ENCODE data around the gene GALNT8. TPM values are rescaled to one million over a fixed set of nuclear protein-coding genes. Genes with fewer than 3 reads are reported as not detected.
"Not testable (repeated sequence)": the region's sequence is repeated elsewhere in the genome, so short reads cannot be mapped to it uniquely, and the experiment has no call there.

GALNT8 gene, protein sequence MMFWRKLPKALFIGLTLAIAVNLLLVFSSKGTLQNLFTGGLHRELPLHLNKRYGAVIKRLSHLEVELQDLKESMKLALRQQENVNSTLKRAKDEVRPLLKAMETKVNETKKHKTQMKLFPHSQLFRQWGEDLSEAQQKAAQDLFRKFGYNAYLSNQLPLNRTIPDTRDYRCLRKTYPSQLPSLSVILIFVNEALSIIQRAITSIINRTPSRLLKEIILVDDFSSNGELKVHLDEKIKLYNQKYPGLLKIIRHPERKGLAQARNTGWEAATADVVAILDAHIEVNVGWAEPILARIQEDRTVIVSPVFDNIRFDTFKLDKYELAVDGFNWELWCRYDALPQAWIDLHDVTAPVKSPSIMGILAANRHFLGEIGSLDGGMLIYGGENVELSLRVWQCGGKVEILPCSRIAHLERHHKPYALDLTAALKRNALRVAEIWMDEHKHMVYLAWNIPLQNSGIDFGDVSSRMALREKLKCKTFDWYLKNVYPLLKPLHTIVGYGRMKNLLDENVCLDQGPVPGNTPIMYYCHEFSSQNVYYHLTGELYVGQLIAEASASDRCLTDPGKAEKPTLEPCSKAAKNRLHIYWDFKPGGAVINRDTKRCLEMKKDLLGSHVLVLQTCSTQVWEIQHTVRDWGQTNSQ
- polyA plus RNA-seq (2013, experiment 1 of 2; ENCODE audit: insufficient read length): 0.66 TPM
- polyA plus RNA-seq (2013, experiment 2 of 2; ENCODE audit: insufficient read length): 0.55 TPM

DNA sequence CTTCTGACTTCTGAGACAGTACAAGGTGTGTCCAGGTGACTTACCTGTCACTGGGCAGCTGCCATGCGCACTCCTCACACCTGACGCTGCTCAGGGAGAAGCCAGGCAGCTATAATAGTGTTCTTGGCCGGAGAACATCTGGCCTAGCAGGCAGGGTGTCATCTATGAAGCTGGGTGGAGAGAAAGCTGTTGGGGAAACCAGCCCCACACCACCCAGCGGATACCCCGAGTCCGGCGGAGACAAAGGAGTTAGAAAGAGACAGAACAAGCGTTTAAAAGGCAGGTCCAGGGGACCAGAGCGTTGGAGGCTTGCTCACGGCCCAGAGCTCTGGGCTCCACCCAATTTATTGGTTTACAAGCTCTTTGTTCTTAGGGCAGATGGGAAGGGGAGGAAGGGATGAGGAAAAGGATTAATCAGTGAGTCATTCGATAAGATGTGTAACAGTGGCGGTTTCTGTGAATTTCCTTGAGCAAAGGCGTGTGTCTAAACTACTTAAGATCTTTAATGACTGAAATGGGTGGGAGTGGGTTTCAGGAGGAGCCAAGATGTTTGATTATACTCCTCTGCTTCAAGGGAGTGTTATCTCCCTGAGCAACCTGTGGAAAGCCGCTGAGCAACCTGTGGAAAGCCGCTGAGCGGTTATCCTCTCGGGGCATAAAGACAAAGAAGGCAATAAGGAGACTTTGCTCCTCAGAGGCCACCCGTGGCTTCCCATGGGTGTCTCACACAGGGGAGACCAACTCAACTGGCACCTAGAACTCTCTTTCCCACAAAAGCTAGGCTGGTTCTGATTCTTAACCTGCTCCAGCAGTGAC, at the start of gene GALNT8:
GALNT8 (plus strand) TSS at position 580 of the 816 bp plus-strand sequence. CDS start 278 bp downstream, outside the sequence.
- no peak for DNase-seq

DNA sequence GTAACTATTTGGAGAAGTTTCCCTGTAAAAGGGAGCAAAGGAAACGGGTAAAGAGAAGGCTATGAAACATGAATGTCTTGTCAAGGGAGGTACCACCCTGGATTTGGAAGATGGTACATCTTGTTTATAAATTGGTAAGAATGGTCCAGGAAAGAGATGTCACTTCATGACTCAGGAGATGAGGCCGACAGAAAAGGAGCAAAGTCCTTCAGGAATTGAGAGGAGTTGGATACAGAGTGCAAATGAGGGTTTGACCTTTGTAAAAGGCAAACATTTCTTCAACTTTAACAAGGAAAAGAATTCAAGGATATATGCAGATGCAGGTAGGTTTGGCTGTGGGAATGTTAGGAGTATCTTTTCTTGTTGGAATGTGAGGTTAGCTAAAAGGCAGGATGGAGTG, 40.5 kb upstream of the GALNT8 start:
- DNase-seq: no peak

DNA sequence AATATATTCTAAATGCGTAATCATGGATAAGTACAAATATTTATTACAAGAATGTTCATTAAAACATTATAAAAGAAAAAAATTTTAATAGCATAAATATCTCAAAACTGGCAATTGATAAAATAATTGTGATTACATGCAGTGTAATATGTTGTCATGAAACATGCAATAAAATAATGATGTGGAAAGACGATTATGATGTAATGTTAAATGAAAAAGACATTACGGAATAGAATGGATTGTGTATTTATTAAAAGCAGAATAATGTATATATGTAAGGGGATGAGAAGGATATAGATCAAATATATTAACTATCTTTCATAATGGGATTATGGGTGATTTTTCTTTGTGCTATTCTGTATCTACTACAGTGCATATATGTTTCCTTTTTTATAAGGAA, 38.5 kb upstream of the GALNT8 start:
- no peak for DNase-seq

DNA sequence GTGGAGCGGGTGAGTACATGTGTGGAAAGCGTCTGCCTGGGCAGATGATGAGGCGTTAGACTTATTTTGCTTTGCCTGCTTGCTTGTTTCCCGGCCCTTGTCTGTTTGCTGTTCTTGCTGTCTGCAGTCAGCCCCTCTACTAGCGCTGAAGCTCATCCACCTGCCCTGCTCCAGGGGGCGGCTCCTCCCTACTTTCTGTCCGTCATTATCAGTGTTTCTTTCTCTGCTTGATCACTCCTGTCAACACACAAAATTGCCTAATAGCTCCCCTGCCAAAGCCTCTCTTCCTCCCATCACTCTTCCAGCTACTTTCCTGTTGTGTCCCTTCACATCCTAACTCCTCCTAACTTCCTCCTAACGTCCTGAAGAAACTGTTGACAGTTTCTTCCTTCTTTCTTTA, 34.9 kb upstream of the GALNT8 start:
- DNase-seq: no peak

DNA sequence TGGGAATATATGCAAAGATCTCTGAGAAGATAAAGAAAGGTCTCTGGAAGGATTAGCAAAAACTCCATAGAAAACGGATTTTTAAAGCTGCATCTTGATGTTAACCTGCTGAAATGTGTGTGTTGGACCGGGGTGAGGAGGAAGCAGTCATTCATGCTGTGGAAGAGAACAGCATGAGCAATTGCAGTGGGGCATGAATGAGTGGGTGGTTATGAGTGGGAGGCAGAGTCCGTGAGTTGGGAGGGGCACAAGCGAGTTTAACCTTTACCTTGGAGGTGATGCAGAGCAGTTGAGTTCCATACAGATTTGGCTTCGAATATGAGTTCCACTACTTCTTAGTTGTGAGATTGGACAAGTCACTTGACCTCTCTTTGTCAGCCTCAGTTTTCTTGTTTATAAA, 29.4 kb upstream of the GALNT8 start:
- DNase-seq: no peak

DNA sequence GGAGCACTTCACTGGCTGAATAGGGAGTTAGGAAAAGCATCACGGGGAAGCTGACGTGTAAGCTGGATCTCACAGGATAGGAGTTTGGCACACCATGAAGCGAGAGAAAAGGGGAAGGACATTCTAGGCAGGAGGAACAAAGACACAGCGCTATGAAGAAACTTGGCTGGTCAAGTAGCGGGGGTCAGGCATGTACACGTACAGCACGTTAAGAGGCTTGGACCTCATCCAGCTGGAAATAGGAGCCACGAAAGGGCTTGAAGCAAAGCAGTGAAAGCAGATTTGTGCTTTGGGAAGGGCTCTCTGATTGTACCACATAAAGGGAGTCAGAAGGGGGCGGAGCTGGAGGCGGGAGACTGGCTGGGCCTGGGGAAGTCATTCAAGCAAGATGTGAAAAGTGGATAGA, 19.6 kb upstream of the GALNT8 start:
- DNase-seq: peak; percentile 3

DNA sequence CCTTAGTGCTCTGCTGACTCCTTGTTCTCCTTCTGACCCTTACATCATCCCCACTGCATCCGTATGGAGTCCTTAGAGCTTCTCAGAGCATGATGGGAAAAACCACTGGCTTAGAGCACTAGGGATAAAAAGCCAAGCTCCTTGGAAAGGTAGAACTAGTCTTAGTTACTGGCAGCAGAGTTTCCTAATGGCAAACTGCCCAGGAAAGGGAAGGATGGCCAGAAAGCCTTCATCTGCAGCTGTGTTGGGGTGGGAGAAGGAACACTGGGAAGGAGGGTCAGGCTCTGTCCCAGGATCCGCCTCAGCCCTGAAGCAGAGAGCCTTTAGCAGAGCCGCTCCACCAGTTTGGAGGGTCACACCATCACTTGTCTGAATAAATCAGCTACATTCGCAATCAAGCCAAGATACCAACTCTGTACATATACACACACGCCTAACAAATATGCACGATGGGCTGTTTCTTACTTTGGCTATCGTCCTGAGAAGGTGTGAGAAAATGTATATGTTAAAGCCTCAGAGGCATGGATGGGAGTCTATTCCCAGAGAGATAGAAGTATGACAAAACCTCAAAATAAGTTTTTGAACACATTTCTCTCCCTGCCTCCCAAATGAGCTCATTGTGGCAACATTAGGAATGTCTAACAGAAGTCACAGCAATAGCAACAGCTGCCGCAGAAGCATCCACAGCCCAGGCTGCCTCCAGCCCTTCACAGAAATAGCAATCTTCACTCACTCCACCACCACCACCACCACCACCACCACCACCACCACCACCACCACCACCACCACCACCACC, 18.6 kb upstream of the GALNT8 start:
- peak; percentile 7 for DNase-seq

DNA sequence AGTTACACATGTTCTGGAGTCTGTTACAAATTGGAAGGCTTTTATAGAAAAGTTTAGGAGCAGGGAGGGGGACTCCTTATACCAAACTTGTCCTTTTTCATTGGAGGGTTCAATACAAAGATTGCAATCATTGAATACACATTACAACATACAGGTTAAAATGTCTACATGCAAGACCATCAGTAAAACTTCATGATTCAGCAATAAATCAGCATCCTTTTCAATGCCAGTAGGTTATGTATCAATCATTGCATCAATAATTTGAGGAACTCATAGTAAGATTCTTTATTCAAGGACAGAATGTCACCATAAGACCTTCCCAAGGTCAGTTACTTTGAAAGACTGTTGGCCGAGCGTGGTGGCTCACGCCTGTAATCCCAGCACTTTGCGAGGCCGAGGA, 16.5 kb upstream of the GALNT8 start:
- DNase-seq: no peak

DNA sequence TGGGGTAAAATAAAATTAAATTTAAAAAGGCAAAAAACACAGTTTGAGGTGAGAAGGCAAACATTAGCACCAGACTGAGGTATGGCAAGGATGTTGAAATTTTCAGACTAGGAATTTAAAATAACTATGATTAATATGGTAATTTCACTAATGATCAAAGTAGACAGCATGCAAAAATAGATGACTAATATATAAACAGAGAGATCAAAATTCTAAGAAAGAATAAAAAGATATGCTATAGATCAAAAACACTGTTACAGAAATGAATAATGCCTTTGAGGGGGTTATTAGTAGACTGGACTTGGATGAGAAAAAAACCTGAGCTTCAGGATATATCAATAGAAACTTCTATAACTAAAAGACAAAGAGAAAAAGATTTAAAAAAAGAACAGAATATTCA, 14.4 kb upstream of the GALNT8 start:
- no peak for DNase-seq

DNA sequence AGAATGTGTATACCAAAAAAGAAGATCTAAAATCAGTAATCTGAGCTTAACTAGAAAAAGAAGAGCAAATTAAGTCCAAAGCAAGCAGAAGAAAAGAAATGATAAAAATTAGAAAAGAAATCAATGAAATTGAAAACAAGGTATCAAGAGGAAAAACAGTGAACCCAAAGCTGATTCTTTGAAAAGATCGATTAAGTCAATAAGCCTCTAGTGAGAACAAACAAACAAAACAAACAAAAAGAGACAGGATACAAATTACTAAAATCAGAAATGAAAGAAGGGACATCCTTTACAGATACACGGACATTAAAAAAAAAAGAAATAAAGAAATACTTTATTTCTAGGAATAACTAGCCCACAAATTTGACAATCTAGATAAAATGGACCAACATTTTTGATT, 12.9 kb upstream of the GALNT8 start:
- DNase-seq: no peak

DNA sequence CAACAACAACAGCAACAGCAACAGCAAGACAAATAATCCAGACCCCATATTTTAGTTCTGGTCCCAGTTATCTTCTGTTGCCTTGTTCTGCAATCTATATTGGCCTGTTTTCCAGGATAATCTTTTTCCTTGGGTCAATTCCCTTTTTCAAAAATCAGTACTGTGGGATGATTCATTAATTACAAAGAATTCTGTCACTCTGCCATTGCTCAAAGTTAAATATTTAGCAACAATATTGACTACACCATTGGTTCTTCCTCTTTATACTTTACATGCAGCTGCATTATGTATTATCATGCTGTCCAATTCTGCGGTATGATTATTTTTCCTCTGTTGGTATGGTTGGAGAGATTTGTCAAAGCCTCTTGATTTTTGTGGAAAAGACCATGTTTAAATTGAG, 10.1 kb upstream of the GALNT8 start:
- no peak for DNase-seq

DNA sequence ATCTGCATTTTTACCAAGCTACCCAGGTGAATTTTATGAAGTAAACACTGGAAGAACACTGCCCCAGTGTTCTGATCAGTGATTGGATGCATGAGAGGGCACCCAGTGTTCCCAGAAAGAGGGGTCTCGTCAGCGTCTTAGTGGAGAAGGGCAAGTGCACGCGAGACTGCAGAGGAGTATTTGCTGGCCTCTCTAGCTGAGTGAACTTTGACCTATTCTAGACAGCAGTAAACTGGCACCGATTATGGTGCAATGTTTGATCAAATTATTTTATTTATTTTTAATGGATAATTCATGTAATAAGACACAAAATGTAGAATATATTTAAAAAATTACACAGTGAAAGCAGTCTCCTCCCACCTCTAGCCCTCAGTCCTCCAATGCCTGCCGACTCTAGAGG, 5.3 kb upstream of the GALNT8 start:
- DNase-seq: no peak

DNA sequence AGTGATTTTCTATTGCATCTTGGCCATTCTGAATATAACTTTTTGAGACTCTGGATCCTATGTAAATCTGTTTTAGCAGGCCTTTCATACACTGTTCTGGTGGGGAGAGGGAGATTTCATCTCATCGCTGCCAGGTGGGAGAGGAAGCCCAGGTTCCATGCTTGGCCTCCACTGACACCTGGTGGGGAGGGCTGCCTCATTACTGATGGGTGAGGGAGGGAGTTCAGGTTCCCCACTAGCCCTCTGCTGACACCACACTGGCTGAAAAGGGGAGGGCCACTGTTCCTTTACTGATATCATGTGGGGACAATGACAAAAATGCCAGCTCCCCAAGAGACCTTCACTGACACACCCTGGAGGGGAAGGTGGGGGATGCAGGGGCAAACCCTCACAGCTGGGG, 2.4 kb upstream of the GALNT8 start:
- DNase-seq: no peak

DNA sequence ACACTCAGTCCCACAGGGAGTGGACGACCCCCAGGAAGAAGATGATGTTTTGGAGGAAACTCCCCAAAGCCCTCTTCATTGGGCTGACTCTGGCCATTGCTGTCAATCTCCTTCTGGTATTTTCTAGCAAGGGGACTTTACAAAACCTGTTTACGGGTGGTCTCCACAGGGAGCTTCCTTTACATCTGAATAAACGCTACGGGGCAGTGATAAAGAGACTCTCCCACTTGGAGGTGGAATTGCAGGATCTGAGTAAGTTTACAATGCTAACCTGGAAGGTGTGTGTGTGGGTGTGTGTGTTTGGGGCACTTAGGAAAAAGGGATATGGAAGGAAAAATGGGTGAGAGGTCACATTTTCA, 416 bp downstream of the GALNT8 start:
- no peak for DNase-seq

DNA sequence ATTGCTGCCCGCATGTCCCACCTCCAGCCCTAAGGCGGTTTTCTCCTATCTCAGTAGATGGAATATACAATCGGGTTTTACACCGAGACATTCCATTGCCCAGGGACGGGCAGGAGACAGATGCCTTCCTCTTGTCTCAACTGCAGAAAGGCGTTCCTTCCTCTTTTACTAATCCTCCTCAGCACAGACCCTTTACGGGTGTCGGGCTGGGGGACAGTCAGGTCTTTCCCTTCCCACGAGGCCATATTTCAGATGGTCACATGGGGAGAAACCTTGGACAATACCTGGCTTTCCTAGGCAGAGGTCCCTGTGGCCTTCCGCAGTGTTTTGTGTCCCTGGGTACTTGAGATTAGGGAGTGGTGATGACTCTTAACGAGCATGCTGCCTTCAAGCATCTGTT, 1.4 kb downstream of the GALNT8 start:
- not testable (repeated sequence) for DNase-seq

DNA sequence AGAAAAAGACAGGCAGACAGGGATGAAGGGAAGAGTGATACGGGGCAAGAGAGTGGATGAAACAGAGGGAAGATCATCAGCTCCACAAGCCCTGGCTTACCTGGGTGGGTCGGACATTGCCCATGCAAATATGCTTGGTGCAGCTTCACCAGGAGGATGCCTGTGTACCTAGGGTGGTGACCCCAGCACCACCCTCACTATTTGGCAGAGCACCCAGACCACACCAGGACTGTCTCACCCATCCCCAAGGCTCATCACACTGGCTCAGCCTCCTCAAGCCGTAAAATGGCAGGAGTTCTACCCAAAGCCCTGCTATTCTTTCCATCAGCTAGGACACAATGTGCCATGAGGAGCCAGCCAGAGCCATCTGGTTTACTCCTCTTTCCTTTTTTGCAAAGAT, 3.0 kb downstream of the GALNT8 start:
- DNase-seq: no peak

DNA sequence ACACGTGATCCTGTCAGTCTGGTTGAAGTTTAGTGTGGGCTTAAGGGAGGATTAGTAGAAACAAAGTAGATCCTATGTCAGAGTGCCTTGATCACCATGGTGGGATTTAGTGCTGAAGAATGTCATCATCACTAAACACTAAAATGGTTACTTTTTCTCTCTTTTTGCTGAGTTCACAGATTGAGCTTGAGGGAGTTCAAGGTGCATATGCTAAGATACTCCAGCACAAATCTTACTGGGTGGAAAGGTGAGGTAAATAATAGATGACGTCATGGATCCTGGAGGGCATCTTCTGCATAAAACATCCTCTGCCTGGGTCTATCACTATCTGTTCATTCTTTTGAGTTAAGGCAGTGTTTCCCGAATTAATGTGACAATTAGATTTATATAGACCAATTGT, 4.9 kb downstream of the GALNT8 start:
- DNase-seq: no peak

DNA sequence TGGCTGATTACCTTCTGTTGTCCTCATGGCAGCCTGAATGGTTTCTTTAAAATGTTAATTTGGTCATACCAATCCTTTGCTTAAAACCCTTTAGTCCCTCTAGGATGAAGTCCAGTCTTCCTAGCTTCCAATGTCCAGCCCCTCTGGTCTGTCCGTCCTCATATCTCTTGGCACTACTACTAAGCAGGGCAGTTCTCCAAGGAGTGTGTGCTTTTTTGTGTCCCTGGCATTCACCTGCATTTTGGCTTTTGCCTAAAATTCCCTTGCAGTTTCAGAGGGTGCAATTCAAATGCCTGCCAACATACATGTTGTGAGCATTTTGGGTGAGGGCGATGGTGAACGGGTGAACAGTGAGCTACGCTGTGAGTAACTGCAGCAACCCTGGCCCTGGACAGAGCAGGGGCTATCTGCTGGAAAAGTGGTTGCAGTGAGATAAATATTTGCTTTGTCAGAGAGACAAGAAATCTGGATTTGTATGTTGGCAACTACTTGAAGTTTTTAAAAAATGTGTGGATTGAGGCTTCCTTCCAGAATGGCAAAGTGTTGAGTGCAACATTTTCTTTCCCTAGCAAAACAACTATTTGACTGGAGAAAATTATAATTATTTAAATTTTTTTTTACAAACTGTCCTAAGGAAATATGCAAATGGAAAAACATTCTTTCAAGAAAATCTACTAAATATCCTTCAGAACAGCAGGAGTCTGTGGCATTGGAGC, 14.6 kb downstream of the GALNT8 start:
- no peak for DNase-seq

DNA sequence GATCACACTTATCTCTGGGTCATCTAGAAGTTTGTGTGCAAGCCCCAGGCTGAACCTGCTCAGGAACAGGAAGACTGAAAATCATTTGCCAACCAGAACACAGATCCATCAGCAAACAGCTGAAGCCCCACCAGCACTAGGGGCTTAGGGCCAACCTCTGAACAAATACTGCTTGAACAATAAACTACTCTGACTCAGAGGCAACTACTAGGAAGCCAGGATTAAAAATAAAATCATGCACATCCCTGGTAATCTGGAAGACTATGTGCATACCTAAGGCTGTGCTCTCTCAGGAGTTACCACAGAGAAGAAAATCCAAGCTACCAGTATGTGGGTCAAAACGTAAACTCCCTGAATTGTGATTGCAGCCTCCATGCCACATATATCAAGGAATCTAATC, 15.9 kb downstream of the GALNT8 start:
- DNase-seq: no peak

DNA sequence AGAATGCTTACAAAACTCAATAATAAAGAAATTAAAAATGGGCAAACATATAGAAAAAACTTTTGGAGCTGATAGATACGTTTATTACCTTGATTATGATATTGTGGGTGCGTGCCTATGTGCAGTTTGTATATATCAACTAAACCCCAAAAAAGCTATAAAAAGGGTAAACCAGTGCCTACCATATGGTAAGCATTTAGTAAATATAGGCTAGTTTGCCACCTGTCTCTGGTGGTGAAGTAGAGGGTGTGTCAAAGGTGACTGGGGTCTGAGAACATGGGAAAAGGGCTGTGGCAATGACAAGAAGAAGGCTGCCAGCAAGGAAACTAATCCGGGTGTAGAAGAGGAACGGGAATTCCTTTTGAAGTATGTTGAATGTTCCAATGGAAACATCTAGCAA, 18.3 kb downstream of the GALNT8 start:
- no peak for DNase-seq

DNA sequence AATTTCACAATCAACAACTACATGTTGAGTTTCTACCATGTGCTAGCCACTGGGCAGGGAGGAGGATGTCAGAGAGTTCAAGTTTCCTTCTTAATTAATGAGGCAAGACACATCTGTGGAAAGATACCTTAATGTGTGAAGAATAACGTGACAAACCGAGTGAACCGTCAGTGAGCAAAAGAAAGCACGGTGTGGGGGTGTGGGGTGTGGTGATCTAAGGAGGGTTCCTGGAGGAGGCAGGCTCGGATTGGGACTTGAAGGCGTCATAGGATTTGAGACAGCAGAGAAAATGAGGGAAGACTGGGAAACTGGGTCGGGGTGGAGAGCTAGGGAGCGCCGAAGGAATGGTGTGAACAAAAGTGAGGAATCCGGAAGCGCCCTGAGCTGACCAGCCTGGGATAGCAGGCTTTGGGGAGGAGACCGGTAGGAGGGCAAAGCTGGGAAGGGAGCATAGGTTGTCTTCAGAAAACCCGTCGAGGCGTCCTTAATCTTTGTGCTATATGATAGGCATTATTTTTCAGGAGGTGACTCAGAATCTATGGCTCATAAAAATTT, 22.3 kb downstream of the GALNT8 start:
- DNase-seq: no peak

DNA sequence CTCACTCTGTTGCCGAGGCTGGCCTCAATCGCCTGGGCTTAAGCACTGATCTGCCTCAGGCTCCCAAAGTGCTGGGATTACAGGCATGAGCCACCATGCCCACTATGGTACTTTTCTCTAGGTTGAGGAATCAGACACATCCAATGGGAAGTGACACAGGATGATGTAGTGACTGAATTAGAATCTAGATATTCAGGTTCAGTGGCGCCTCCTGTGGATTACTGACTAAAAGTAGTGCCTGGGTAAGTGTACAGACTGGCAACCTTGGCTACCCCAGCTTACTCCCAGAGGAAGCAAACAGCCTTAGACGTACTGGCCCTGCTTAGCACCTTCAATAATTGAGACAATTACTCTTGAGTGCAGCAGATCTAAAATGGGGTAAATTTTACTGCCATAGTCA, 22.8 kb downstream of the GALNT8 start:
- no peak for DNase-seq
